K562 (cell line): Measurements from ENCODE around the gene PCSK6. TPM values are rescaled to one million over a fixed set of nuclear protein-coding genes. Genes with fewer than 3 reads are reported as not detected.

Experiments used
- ATAC-seq: fragments of 200-7000 bp; cut with Tn5 transposase; 3 replicates; pipeline ENCODE4 v1.9.1; 2020; ENCODE audit warnings: moderate library complexity
- BruUV-seq: library from RNA; stranded (reverse); fragments of 400-500 nt; replicated peaks from 2 replicates; lab custom pipeline; 2021; lab: Mats Ljungman, UMichigan
- CTCF ChIA-PET: fragments of 300-600 bp; formaldehyde crosslinking; extraction: SDS; loops from one replicate; lab custom pipeline; 2021; ENCODE audit warnings: low intra/inter-chr PET ratio; lab: Yijun Ruan, JAX
- POLR2A ChIA-PET: fragments of 300-600, 350-650 bp; sonication (Branson Sonifier 250); formaldehyde crosslinking; extraction: SDS; loops from one replicate; lab custom pipeline; 2021; ENCODE audit warnings: antibody characterized with exemption, inconsistent platforms; lab: Yijun Ruan, JAX
- DNase-seq, 4 experiments: peaks; one replicate each; pipeline versions ENCODE4 v3.0.0 to v3.0.0-alpha.2; 2011 to 2018; ENCODE audit warnings: low spot score in 3 of 4, mixed read lengths in 3 of 4; ENCODE audit errors: extremely low read depth in 1 of 4
- FAIRE-seq: peaks from 2 replicates; lab custom pipeline; 2011; peaks lifted over from hg19 to GRCh38; lab: Jason Lieb, UNC
- H2AFZ ChIP-seq: 2 replicates; pipeline ENCODE4 v1.6.0; 2011; ENCODE audit warnings: low read depth, low read length, control low read depth, inconsistent platforms
- H3K27ac ChIP-seq: fragments of 200-600 bp; 3 replicates; pipeline ENCODE4 v1.8.0; 2011; ENCODE audit warnings: low read depth, mild to moderate bottlenecking, control low read depth, inconsistent platforms, low read length, moderate library complexity, mixed read lengths; ENCODE audit errors: extremely low read depth
- H3K27me3 ChIP-seq, 2 experiments: fragments of 300-600 bp in 1 of 2; 2 replicates in 1 of 2; 3 replicates in 1 of 2; pipeline versions ENCODE4 v1.6.0 to v1.8.0; 2011; ENCODE audit warnings: inconsistent platforms in 2 of 2, low read length in 2 of 2, mild to moderate bottlenecking in 1 of 2, mixed read lengths in 1 of 2, moderate library complexity in 1 of 2; ENCODE audit not compliant: control insufficient read depth in 2 of 2, insufficient read depth in 2 of 2
- H3K36me3 ChIP-seq: fragments of 300-600 bp; 3 replicates; pipeline ENCODE4 v1.8.0; 2011; ENCODE audit warnings: mild to moderate bottlenecking, low read length, inconsistent platforms; ENCODE audit not compliant: control insufficient read depth, insufficient read depth
- H3K4me1 ChIP-seq, 2 experiments: fragments of 200-600 bp in 1 of 2; replicated peaks in 1 of 2; 2 replicates in 1 of 2; 3 replicates in 1 of 2; pipeline versions ENCODE4 v1.5.1 to v1.8.0; 2011; ENCODE audit warnings: inconsistent platforms in 2 of 2, low read length in 2 of 2, mild to moderate bottlenecking in 1 of 2, mixed read lengths in 1 of 2, moderate library complexity in 1 of 2; ENCODE audit not compliant: control insufficient read depth in 2 of 2, insufficient read depth in 2 of 2
- H3K4me2 ChIP-seq: 2 replicates; pipeline ENCODE4 v1.6.1; 2011; ENCODE audit warnings: low read length, control low read depth, inconsistent platforms, mixed read lengths; ENCODE audit not compliant: insufficient read depth
- H3K4me3 ChIP-seq: fragments of 200-600 bp; sonication (generic), shearing (Covaris generic); 2 replicates; pipeline ENCODE4 v1.5.1; 2016; ENCODE audit warnings: control low read depth, inconsistent platforms
- H3K79me2 ChIP-seq: fragments of 200-600 bp; 3 replicates; pipeline ENCODE4 v1.8.0; 2011; ENCODE audit warnings: low read length, inconsistent platforms; ENCODE audit not compliant: control insufficient read depth, insufficient read depth
- H3K9ac ChIP-seq, 2 experiments: 2 replicates each; pipeline versions ENCODE4 v1.6.0 to v1.6.1; 2011; ENCODE audit warnings: low read depth in 2 of 2, low read length in 2 of 2, control low read depth in 1 of 2, inconsistent platforms in 1 of 2, mild to moderate bottlenecking in 1 of 2, mixed read lengths in 1 of 2; ENCODE audit not compliant: insufficient read depth in 1 of 2
- H3K9me1 ChIP-seq: one replicate; pipeline ENCODE4 v1.6.0; 2011; ENCODE audit warnings: inconsistent platforms, mild to moderate bottlenecking, low read length, moderate library complexity; ENCODE audit not compliant: control insufficient read depth, insufficient read depth
- H3K9me3 ChIP-seq: replicated peaks from 2 replicates; pipeline ENCODE4 v1.5.1; 2011; ENCODE audit warnings: low read depth, low read length, inconsistent platforms; ENCODE audit not compliant: control insufficient read depth, insufficient read depth
- H4K20me1 ChIP-seq: replicated peaks from 2 replicates; pipeline ENCODE4 v1.6.1; 2011; ENCODE audit warnings: low read length, inconsistent platforms, mixed read lengths; ENCODE audit not compliant: control insufficient read depth, insufficient read depth
- CBFA2T3 ChIP-seq: fragments of 450-650 bp; IDR thresholded peaks from 2 replicates; pipeline ENCODE4 v1.6.1; 2017
- FOXA1 ChIP-seq: fragments of 450-650 bp; IDR thresholded peaks from 2 replicates; pipeline ENCODE4 v1.6.1; 2016; ENCODE audit warnings: mild to moderate bottlenecking, borderline replicate concordance
- KLF13 ChIP-seq: fragments of 450-650 bp; IDR thresholded peaks from 2 replicates; pipeline ENCODE4 v1.6.1; 2016; ENCODE audit warnings: missing genetic modification characterization, low read depth, mild to moderate bottlenecking, missing compliant biosample characterization, moderate library complexity, borderline replicate concordance
- MCM3 ChIP-seq: fragments of 450-650 bp; IDR thresholded peaks from 2 replicates; pipeline ENCODE4 v1.6.1; 2016
- MTA3 ChIP-seq: fragments of 450-650 bp; formaldehyde crosslinking; IDR thresholded peaks from 2 replicates; pipeline ENCODE4 v1.6.1; 2017; ENCODE audit warnings: mild to moderate bottlenecking, borderline replicate concordance
- PCBP2 ChIP-seq: fragments of 200-400 bp; formaldehyde crosslinking; IDR thresholded peaks from 2 replicates; pipeline ENCODE4 v1.6.1; 2018; ENCODE audit warnings: low read length, low read depth, mild to moderate bottlenecking, moderate library complexity; ENCODE audit not compliant: poor library complexity, severe bottlenecking
- PPARD ChIP-seq: fragments of 250-450 bp; sonication (Bioruptor Pico); IDR thresholded peaks from 2 replicates; pipeline ENCODE4 v1.8.0; 2022; ENCODE audit warnings: inconsistent platforms, mild to moderate bottlenecking, moderate library complexity
- SMAD3 ChIP-seq: fragments of 450-650 bp; formaldehyde crosslinking; conservative IDR thresholded peaks from 2 replicates; pipeline ENCODE4 v1.4.0; 2020; ENCODE audit warnings: mild to moderate bottlenecking
- STAT6 ChIP-seq: sonication (generic); formaldehyde crosslinking; IDR thresholded peaks from 2 replicates; pipeline ENCODE4 v1.8.1; 2023; ENCODE audit warnings: mild to moderate bottlenecking, missing genetic modification reagents
- SUPT5H ChIP-seq: fragments of 450-650 bp; IDR thresholded peaks from 2 replicates; pipeline ENCODE4 v1.6.1; 2016
- TEAD1 ChIP-seq, 2 experiments: fragments of 450-650 bp in 1 of 2; sonication (generic) in 1 of 2; formaldehyde crosslinking; IDR thresholded peaks; 2 replicates each; pipeline versions ENCODE4 v1.4.0 to v1.8.0; 2020 to 2022; ENCODE audit warnings: mild to moderate bottlenecking in 2 of 2, missing genetic modification reagents in 1 of 2
- TSHZ1 ChIP-seq: fragments of 250-450 bp; sonication (Bioruptor Pico); IDR thresholded peaks from 2 replicates; pipeline ENCODE4 v1.4.0; 2020; ENCODE audit warnings: mild to moderate bottlenecking, moderate library complexity
- YBX1 ChIP-seq: fragments of 450-650 bp; IDR thresholded peaks from 2 replicates; pipeline ENCODE4 v1.7.1; 2016; ENCODE audit warnings: mild to moderate bottlenecking
- WGBS: fragments of 100-300 bp; shearing (Covaris generic); methylation state at CpG from one replicate; pipeline ENCODE4 v1.1.6; 2016; ENCODE audit warnings: low coverage, mixed read lengths; ENCODE audit not compliant: insufficient coverage; ENCODE audit errors: missing lambda C conversion rate; 5-methylcytosine and 5-hydroxymethylcytosine counted together
- in situ Hi-C: fragments of 300-500 bp; cut with MboI; formaldehyde crosslinking; loops from 4 replicates; pipeline ENCODE4 v1.15.0; 2018; ENCODE audit warnings: inconsistent platforms, mixed read lengths
- intact Hi-C: fragments of 100-400 bp; cut with micrococcal nuclease; formaldehyde crosslinking; loops from 2 replicates; pipeline ENCODE4 v1.14.2; 2022
- polyA plus RNA-seq, 8 experiments: library from polyadenylated mRNA; depleted of rRNA in 4 of 8; stranded (reverse) in 5 of 8; unstranded in 3 of 8; fragments of >200 nt; fragmentation: Nextera tagmentation in 2 of 8; fragmentation: Illumina TruSeq in 1 of 8; extraction: Ambion mirVana in 2 of 8; extraction: Trizol in 1 of 8; gene quantifications; 2 replicates each; pipeline versions ENCODE4 v1.2.1 to v1.2.3, GENCODE V29; 2011 to 2014; ENCODE audit warnings: inconsistent platforms in 1 of 8, missing spikeins in 1 of 8
- total RNA-seq, 7 experiments: library from RNA; depleted of rRNA in 6 of 7; stranded (reverse); fragments of >200 nt in 6 of 7; fragmentation: Illumina TruSeq in 2 of 7; extraction: Trizol in 2 of 7; gene quantifications; 2 replicates each; pipeline versions ENCODE4 v1.2.1 to v1.2.3, GENCODE V29; 2011 to 2021; ENCODE audit warnings: low replicate concordance in 1 of 7

PCSK6 gene
- total and polyA plus RNA-seq, 9 of the 15 experiments (the other 6 are each of a cell fraction or from before 2014, with no cell fraction given): 2.2 to 32.6 (median 14.5) TPM

- no peak overlapping the region for H3K4me2 ChIP-seq
- DNase-seq (no peak), ATAC-seq (no peak), FAIRE-seq (no peak)
- intact Hi-C loops: no loop called here
- in situ Hi-C loops: no loop called here
- TF ChIP-seq STAT6 (no peak), KLF13 (no peak), MCM3 (no peak), SMAD3 (CRISPR knock-in tag) (no peak), MTA3 (no peak), FOXA1 (no peak), TEAD1 (CRISPR knock-in tag; IDR thresholded peaks at IDR 0.05) (no peak), SUPT5H (no peak), TSHZ1 (CRISPR knock-in tag) (no peak), CBFA2T3 (no peak), PPARD (CRISPR knock-in tag) (no peak), YBX1 (no peak), PCBP2 (no peak)
- H2AFZ ChIP-seq: no peak overlapping the region
- ChIA-PET POLR2A (interaction anchor here (1.0 kb wide), 1 partner anchor 10 kb away, joined by 4 read pairs; no protein-coding TSS in a partner anchor), CTCF (no interaction called here)
- H3K79me2 ChIP-seq: no peaks in the 10 kb centered on the region
- H3K9me3 ChIP-seq: no peaks in the 10 kb centered on the region
- peaks cover 17% of the 10 kb centered on the region; the same call in 2 of the 3 replicates for H3K36me3 ChIP-seq
- H3K27me3 ChIP-seq: peaks cover 0 to 14% of the 10 kb centered on the region in 2 experiments; a peak in 3 of 5 replicates
- no peak overlapping the region for H3K9ac ChIP-seq
- WGBS: 64% methylated on average over 12 of the region's 12 CpGs
- no peak overlapping the region for H3K27ac ChIP-seq
- peaks cover 3% of the 10 kb centered on the region for H3K9me1 ChIP-seq
- H3K4me3 ChIP-seq: no peak overlapping the region
- no peaks in the 10 kb centered on the region for H3K4me1 ChIP-seq
- no TSS peak for BruUV-seq
- no peaks in the 10 kb centered on the region for H4K20me1 ChIP-seq
These were observed 83.5 kb downstream of the PCSK6 start for GRCh38 chr15:101406036-101406435.
